ENCODE data around the gene KIFC3. TPM values are rescaled to one million over a fixed set of nuclear protein-coding genes. Genes with fewer than 3 reads are reported as not detected.

The KIFC3 gene
- total RNA-seq, 2 experiments from 2014 or later, result 0.47 TPM; not detected in 1

DNA sequence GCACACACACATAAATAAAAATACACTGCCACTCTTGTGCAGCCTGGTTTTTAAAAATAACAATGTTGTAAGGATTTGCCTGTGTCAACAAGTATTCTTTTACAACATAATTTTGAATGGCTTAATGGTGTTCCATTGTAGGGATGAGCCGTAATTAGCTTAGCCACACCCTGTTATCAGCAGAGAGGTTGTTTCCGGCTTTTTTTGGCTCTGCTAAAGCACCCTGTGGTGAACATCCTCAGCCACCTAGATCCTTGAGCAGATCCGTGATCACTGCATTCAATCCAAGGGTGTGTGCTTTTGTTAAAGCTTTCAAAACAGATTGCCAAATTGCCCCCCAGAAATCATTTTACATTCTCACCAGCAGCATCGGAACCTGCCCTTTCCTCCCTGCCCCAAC, 59.7 kb downstream of the KIFC3 start:
- no peak overlapping the region for H3K27ac Mint-ChIP-seq
- H3K36me3 Mint-ChIP-seq, result no peaks in the 10 kb centered on the region
- CTCF ChIA-PET, result no interaction called here
- DNase-seq (no peak), ATAC-seq (no peak)
- H3K27me3 Mint-ChIP-seq, result no peaks in the 10 kb centered on the region
- H3K9me3 Mint-ChIP-seq (ENCODE audit: low read depth), result no peaks in the 10 kb centered on the region
- peaks cover 2% of the 10 kb centered on the region for H3K4me1 Mint-ChIP-seq
- no peak overlapping the region for H3K4me3 Mint-ChIP-seq

DNA sequence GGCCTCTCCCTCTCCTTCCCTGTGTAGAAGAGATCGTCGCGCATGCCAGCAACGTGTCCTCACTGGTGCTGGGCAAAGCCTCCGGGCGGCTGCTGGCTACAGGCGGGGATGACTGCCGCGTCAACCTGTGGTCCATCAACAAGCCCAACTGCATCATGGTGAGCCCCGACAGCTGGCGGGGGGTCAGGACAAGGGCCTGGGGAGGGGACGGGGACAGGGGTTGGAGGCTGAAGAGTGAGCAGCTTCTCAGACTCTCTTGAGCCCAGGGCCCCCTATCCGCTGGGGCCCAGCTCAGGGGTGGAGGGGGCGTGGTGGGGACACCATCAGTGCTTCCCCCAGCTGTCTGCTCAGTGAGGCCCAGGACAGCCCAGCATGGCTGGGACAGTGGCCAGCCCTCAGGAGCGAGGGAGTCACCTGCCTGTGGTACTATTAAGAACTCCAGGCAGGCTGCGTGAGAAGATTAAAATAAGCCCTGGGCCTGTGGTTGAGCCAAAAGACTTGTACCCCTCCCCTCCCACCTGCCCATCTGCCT, 60.6 kb downstream of the KIFC3 start:
- CTCF ChIA-PET, result no interaction called here
- H3K27ac Mint-ChIP-seq, result no peak overlapping the region
- H3K9me3 Mint-ChIP-seq (ENCODE audit: low read depth), result no peaks in the 10 kb centered on the region
- no peaks in the 10 kb centered on the region for H3K27me3 Mint-ChIP-seq
- no peaks in the 10 kb centered on the region for H3K36me3 Mint-ChIP-seq
- peaks cover 10% of the 10 kb centered on the region for H3K4me1 Mint-ChIP-seq
- DNase-seq, result no peak
- H3K4me3 Mint-ChIP-seq, result no peak overlapping the region
- ATAC-seq, result no peak

DNA sequence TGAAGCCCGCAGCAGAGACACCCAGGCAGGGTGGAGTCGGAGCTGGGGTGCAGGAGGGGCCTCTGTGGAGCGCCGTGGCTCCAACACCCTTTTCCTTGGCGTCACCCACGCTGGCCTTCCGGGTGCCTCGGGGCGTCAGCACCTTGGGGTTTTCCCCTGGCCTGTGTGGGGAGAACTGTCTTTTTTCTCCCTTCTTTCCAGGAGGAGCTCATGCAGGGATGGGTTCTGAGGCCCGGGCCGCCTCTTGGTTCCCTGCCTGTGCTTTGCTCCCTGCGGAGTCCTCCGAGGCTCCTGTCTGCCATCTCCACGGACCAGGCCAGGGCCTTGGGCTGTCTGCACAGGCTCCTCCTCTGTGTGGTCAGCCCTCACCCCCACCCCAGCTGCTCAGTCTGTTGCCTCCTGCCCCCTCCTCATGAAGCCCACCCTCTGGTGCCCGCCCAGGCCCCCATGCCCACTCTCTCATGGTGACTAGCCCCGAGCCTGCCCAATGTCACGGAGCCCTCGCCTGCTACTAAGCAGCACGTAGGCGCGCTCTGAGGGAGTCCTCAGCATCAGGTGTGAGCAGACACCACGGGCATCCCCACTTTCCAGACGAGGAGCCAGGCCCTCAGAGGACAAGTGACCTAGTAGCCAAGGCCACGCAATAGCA, 61.7 kb downstream of the KIFC3 start:
- H3K4me1 Mint-ChIP-seq, result peaks cover 19% of the 10 kb centered on the region
- DNase-seq, result no peak
- no peak overlapping the region for H3K4me3 Mint-ChIP-seq

DNA sequence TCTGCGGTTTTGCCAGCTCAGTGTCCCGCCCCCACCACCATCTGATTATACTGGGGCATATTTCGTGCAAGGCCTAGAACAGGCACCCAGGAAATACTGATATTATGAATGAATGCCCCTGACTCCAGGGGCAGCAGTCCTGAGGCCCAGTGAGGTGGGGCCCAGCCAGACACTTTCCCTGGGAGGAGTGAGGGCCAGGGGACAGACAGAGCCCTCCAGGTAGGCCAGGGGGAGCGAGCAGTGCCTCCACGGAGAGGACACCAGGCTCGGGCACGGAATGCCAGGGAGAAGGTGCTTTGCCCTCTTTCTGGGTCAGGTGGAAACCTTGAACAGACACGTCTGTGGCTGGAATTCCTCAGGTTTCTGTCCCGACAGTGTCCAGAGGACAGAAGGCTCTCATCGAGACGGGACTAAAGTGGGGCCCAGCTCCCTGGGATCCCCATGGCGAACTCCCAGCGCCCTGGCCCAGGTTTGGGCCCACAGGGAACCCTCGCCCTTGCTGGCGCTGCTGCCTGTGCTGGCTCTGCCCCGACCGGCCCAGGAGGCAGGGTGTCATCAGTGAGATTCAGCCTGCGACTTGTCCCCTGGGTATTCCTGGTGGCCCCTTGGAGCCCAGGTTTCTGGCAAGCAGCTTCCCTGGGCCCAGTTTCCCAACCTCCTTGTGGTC, 62.4 kb downstream of the KIFC3 start:
- H3K4me1 Mint-ChIP-seq, result peaks cover 20% of the 10 kb centered on the region
- no peak for ATAC-seq
- H3K4me3 Mint-ChIP-seq, result no peak overlapping the region
- H3K9me3 Mint-ChIP-seq (ENCODE audit: low read depth), result no peaks in the 10 kb centered on the region
- H3K36me3 Mint-ChIP-seq, result no peaks in the 10 kb centered on the region
- H3K27ac Mint-ChIP-seq, result no peak overlapping the region
- CTCF ChIA-PET, result interaction anchor here (1.8 kb wide), 1 partner anchor 18 kb away, joined by 4 read pairs; no protein-coding TSS in a partner anchor
- DNase-seq, result no peak
- H3K27me3 Mint-ChIP-seq, result no peaks in the 10 kb centered on the region

More for the DNA sequence above, 61.7 kb downstream of the KIFC3 start:
- H3K27me3 Mint-ChIP-seq, result no peaks in the 10 kb centered on the region
- no peaks in the 10 kb centered on the region for H3K36me3 Mint-ChIP-seq
- CTCF ChIA-PET, result interaction anchor here (1.8 kb wide), 1 partner anchor 17 kb away, joined by 4 read pairs; no protein-coding TSS in a partner anchor
- ATAC-seq, result no peak
- H3K9me3 Mint-ChIP-seq (ENCODE audit: low read depth), result no peaks in the 10 kb centered on the region
- no peak overlapping the region for H3K27ac Mint-ChIP-seq

DNA sequence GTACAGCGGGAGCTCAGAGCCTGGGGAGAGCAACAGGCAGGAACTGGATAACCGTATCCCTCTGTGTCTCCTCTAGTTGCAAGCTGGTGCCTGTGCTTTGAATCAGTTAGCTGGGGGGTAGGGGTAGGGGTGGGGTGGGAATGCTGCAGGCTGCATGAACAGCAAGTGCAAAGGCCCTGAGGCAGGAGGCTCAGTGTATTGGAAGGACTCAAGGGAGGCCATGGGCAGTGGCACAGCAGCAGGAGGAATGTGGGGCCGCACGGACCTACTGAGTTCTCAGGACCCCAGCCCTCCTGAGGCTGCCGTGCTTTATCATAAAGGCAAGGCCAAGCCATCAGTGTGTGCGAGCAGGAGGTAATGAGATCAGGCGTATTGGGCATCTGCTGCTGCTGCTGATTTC, 63.4 kb downstream of the KIFC3 start:
- Mint-ChIP-seq H3K4me1 (peaks cover 26% of the 10 kb centered on the region), H3K27ac (no peak overlapping the region), H3K9me3 (ENCODE audit: low read depth) (no peaks in the 10 kb centered on the region), H3K27me3 (no peaks in the 10 kb centered on the region), H3K36me3 (no peaks in the 10 kb centered on the region), H3K4me3 (no peak overlapping the region)
- no peak for ATAC-seq
- DNase-seq, result no peak
- CTCF ChIA-PET, result interaction anchor here (1.5 kb wide), 1 partner anchor 162 kb away, joined by 4 read pairs; no protein-coding TSS in a partner anchor

DNA sequence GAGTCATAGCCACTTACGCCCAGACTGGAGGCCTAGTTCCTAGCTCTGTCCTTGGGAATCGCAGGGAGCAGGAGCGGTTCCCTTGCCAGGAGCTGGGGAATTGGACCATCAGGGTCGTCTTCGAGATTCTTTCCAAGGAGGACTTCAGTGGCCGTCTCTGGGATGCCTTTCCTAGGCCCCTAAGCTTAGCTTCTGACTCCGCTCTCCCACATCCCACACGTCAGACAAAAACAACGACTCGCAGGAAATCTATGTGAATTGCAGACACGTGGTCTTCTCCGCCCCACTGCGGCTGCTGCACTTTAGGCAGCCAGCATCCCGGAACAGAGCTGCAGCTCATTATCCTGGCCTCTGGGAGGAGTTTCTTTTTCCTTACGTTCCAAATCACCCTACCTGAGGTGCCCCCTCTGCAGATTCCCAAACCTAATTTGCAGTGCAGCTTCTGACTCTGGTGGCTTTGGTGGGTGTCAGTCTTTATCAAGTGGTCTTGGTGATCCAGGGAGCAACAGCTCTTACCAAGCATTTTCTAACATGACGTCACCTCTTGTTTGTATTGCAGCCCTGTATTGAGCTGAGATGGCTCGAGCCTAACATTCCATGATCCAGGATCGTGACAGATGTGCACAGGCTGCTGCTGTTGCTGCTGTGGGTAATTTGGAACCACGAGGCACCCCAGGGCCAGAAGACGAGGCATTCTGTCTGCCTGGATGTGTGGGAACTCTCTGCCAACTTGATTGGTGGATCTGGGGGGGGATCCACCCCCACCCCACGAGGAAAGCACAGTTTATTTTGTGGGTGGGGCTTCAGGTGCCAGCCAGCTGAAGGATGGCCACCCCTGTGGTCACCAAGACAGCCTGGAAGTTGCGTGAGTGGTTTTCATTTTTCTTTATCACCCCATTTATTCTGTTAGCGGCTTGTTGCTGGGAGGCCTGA, 65.6 kb downstream of the KIFC3 start:
- DNase-seq, result peak; percentile 77
- H3K36me3 Mint-ChIP-seq, result peaks cover 12% of the 10 kb centered on the region
- H3K27ac Mint-ChIP-seq, result peak overlapping the region; percentile 92
- no peaks in the 10 kb centered on the region for H3K27me3 Mint-ChIP-seq
- ATAC-seq, result no peak
- CTCF ChIA-PET, result interaction anchor here (0.9 to 3.8 kb wide), 11 partner anchors 9 to 263 kb away, joined by 3 to 37 read pairs (median 4); partner anchors contain the start of genes ADGRG3 and ZNF319
- peak overlapping the region; percentile 92 for H3K4me3 Mint-ChIP-seq
- H3K4me1 Mint-ChIP-seq, result peaks cover 32% of the 10 kb centered on the region
- H3K9me3 Mint-ChIP-seq (ENCODE audit: low read depth), result peaks cover 10% of the 10 kb centered on the region

DNA sequence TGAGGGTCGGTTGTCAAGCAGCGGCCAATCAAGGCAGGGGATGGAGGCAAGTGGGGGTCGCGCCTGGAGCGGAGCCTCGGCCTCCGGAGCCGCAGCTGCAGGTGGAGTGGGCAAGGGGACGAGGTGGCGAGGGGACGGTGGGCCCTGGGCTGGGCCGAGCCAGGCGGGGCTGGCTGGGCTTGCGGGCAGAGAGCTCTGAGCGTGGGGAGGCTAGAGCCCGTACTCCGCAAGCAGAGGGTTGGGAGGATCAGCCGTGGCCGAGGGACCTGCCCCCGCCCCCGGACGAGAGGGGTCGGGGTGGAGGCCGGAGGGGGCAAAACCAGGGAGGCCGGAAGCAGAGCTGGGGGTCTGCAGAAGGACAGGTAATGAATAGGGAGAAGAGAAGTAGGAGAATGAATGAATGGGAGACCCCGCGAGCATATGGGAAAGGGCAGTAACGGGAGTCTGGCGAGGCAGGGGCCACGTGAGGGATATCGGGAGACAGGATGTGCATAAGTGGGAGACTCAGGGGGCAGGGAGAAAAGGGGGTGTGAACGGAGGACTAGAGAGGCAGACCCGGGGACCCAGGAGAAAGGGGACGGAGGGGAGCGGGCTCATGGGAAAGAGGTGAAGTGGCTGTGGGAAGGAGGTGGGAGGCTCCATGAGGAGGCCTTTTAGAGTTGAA, 66.4 kb downstream of the KIFC3 start, which contains the start of gene KATNB1:
KATNB1 (plus strand) TSS at position 16 of the 664 bp plus-strand sequence. CDS start 1,474 bp downstream, outside the sequence.
- no peak for ATAC-seq
- Mint-ChIP-seq H3K4me3 (peak within 1 kb of the TSS; percentile 92), H3K36me3 (peaks cover 12% of the 10 kb centered on the region), H3K9me3 (ENCODE audit: low read depth) (peaks cover 10% of the 10 kb centered on the region), H3K4me1 (peaks cover 32% of the 10 kb centered on the region), H3K27ac (peak within 1 kb of the TSS; percentile 92), H3K27me3 (no peaks in the 10 kb centered on the region)
- DNase-seq, result no peak
- CTCF ChIA-PET, result interaction anchor here (0.7 to 3.8 kb wide), 19 partner anchors 10 to 362 kb away, joined by 3 to 37 read pairs (median 4); partner anchors contain the start of genes ADGRG3 and ZNF319

DNA sequence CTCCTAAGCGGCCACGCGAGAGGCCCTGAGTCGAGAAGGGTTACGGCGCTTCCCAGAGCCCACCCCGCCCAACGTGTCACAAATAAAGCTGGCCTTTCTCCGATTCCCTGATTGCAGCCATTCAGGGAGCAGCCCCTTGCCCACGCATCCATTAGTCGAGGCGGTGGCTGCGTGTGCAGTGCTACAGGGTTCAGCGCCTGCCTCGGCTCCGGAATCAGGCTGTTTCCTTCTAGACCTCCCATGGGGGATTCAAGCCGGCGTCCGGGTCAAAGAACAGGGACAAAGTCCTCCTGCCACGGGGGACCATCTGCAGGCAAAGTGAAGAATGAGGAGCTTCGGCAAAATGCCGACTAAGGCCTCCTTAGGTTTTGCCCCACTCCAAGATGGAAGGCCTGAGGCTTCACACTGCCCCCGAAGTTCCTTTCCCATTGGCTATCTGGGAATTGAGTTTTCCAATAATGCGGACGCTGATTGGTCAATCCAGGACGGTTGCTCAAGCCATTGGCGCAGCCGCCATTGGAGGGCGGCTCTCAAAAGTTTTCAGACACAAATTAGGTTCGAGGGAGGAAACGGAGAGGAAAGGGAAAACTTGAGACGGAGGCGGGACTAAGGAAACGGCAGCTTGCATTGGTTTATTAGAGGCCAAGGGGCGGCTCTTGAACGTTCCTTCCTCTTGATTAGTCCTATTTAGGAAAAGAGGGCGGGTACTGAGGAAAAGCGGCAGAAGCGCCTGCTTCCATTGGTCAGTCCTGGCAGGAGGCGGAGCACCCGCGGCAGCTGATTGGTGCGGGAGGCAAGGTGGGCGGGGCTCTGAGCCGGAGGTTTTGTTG, 67.2 kb downstream of the KIFC3 start:
- peaks cover 12% of the 10 kb centered on the region for H3K36me3 Mint-ChIP-seq
- no peaks in the 10 kb centered on the region for H3K27me3 Mint-ChIP-seq
- H3K4me1 Mint-ChIP-seq, result peaks cover 32% of the 10 kb centered on the region
- ATAC-seq, result peak; percentile 90
- H3K9me3 Mint-ChIP-seq (ENCODE audit: low read depth), result peaks cover 10% of the 10 kb centered on the region
- H3K4me3 Mint-ChIP-seq, result peak overlapping the region; percentile 92
- DNase-seq, result peak; percentile 99
- H3K27ac Mint-ChIP-seq, result peak overlapping the region; percentile 92
- CTCF ChIA-PET, result interaction anchor here (0.7 to 3.8 kb wide), 17 partner anchors 11 to 362 kb away, joined by 3 to 37 read pairs (median 4); no protein-coding TSS in a partner anchor

DNA sequence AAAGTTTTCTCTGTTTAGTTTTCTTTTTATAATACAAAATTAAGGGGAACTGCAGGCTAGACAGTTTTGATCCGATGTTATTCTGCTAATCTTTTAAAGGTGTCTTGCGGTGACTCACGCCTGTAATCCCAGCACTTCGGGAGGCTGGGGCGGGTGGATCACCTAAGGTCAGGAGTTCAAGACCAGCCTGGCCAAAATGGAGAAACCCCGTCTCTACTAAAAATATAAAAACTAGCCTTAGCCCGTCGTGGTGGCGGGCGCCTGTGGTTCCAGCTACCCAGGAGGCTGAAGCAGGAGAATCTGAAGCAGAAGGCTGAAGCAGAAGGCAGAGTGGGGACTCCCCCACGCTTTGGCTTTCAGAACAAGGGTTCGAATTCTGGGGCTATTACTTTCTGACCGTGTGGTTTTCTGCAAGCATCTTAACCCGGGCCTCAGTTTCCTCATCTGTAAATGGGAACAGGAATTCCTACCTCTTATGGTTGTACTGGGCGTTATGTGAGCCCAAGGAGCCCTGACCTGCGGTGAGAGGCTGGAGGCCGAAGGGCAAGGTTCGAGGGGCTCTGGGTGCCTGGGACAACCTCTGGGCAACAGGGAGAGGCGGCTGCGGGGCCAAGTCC, 67.9 kb downstream of the KIFC3 start:
- Mint-ChIP-seq H3K36me3 (peaks cover 12% of the 10 kb centered on the region), H3K4me1 (peaks cover 32% of the 10 kb centered on the region), H3K27ac (peak overlapping the region; percentile 92), H3K27me3 (no peaks in the 10 kb centered on the region), H3K9me3 (ENCODE audit: low read depth) (peaks cover 10% of the 10 kb centered on the region), H3K4me3 (peak overlapping the region; percentile 92)
- DNase-seq, result no peak
- no peak for ATAC-seq
- CTCF ChIA-PET, result interaction anchor here (1.0 to 3.8 kb wide), 6 partner anchors 22 to 363 kb away, joined by 3 to 37 read pairs (median 5); no protein-coding TSS in a partner anchor

DNA sequence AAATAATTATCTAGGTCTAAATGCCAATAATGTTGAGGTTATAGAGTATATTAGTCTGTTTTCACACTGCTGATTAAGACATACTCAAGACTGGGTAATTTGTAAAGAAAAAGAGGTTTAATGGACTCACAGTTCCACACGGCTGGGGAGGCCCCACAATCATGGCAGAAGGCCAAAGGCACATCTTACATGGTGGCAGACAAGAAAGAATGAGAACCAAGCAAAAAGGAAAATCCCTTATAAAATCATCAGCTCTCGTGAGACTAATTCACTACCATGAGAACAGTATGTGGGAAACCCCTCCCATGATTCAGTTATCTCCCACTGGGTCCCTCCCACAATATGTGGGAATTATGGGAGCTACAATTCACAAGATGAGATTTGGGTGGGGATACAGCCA, 69.6 kb downstream of the KIFC3 start:
- H3K27ac Mint-ChIP-seq, result no peak overlapping the region
- peak overlapping the region; percentile 23 for H3K4me3 Mint-ChIP-seq
- DNase-seq (no peak), ATAC-seq (no peak)
- H3K27me3 Mint-ChIP-seq, result no peaks in the 10 kb centered on the region
- H3K9me3 Mint-ChIP-seq (ENCODE audit: low read depth), result peaks cover 10% of the 10 kb centered on the region
- CTCF ChIA-PET, result no interaction called here
- H3K36me3 Mint-ChIP-seq, result peaks cover 12% of the 10 kb centered on the region
- H3K4me1 Mint-ChIP-seq, result peaks cover 32% of the 10 kb centered on the region

DNA sequence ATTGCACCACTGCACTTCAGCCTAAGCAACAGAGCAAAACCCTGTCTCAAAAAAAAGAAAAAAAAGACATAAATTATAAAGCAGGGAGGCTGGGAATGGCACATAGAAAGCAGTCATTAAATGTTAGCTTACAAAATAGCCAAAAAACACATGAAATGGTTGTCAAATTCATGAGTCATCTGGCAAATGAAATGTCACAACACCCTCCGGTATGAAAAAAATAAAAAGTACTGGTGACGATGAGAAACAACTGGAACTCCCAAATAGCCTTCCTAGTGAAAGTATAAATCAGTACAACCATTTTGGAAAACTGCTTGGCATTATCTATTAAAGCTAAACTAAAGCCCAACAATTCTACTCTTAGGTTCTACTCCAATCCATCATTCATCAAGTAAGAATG, 70.3 kb downstream of the KIFC3 start:
- Mint-ChIP-seq H3K36me3 (peaks cover 12% of the 10 kb centered on the region), H3K27ac (no peak overlapping the region)

More for the DNA sequence above, 70.3 kb downstream of the KIFC3 start:
- no peak overlapping the region for H3K4me3 Mint-ChIP-seq
- ATAC-seq (no peak), DNase-seq (no peak)
- H3K4me1 Mint-ChIP-seq, result peaks cover 25% of the 10 kb centered on the region
- H3K9me3 Mint-ChIP-seq (ENCODE audit: low read depth), result peaks cover 10% of the 10 kb centered on the region
- no peaks in the 10 kb centered on the region for H3K27me3 Mint-ChIP-seq
- CTCF ChIA-PET, result interaction anchor here (0.6 to 1.0 kb wide), 2 partner anchors 15 to 49 kb away, joined by 3 read pairs; no protein-coding TSS in a partner anchor
